Astrocyte of the cerebellum (primary cell): ENCODE measurements around the gene FOXA1.

Experiments used
- DNase-seq: peaks from one replicate; pipeline ENCODE4 v3.0.0-alpha.2; 2011; ENCODE audit warnings: low read depth
- H3K4me3 ChIP-seq: 2 replicates; pipeline ENCODE4 v1.5.1; 2011; ENCODE audit warnings: mild to moderate bottlenecking, low read depth, low read length, moderate library complexity
- CTCF ChIP-seq: IDR thresholded peaks from 2 replicates; pipeline ENCODE4 v1.5.1; 2012; ENCODE audit warnings: low read length, low read depth, moderate library complexity, mild to moderate bottlenecking; ENCODE audit errors: missing control alignments
- in situ Hi-C: cut with HindIII; loops from 2 replicates; pipeline ENCODE4 v1.10.0; 2017; ENCODE audit warnings: low sequenced_read_pairs

The FOXA1 gene

GRCh38 chr14:37598747-37599506 lies 3.9 kb upstream of the FOXA1 start:
- no peak for DNase-seq
- in situ Hi-C loops, result loop anchor here (5.0 kb wide), 1 partner anchor 352 kb away; no protein-coding TSS in a partner anchor
- H3K4me3 ChIP-seq, result no peak overlapping the region
- TF ChIP-seq CTCF, result no peak

GRCh38 chr14:37597914-37598746 lies 3.1 kb upstream of the FOXA1 start:
- in situ Hi-C loops, result loop anchor here (5.0 kb wide), 1 partner anchor 351 kb away; no protein-coding TSS in a partner anchor
- no peak for TF ChIP-seq CTCF
- DNase-seq, result no peak
- no peak overlapping the region for H3K4me3 ChIP-seq

- in situ Hi-C loops, result loop anchor here (5.0 kb wide), 1 partner anchor 350 kb away; no protein-coding TSS in a partner anchor
- TF ChIP-seq CTCF, result peak; percentile 42
- DNase-seq, result no peak
- H3K4me3 ChIP-seq, result no peak overlapping the region
Measured at GRCh38 chr14:37597538-37597913, 2.5 kb upstream of the FOXA1 start.

GRCh38 chr14:37596790-37597472 lies 1.9 kb upstream of the FOXA1 start:
- in situ Hi-C loops, result loop anchor here (5.0 kb wide), 1 partner anchor 350 kb away; no protein-coding TSS in a partner anchor
- TF ChIP-seq CTCF, result no peak
- no peak overlapping the region for H3K4me3 ChIP-seq
- DNase-seq, result no peak

- no peak for TF ChIP-seq CTCF
- in situ Hi-C loops, result loop anchor here (5.0 kb wide), 1 partner anchor 349 kb away; no protein-coding TSS in a partner anchor
- peak overlapping the region; percentile 41 for H3K4me3 ChIP-seq
- DNase-seq, result no peak
Measured at GRCh38 chr14:37595809-37596621, 966 bp upstream of the FOXA1 start.
